ENCODE measurements around the gene ARHGAP9.

- TF ChIP-seq ATF2 (CRISPR knock-in tag; IDR thresholded peaks at IDR 0.05; ENCODE audit: borderline replicate concordance, low read depth) (no peak), HMGXB4 (CRISPR knock-in tag; IDR thresholded peaks at IDR 0.05) (no peak), TCF7 (CRISPR knock-in tag; IDR thresholded peaks at IDR 0.05; ENCODE audit: low read depth) (no peak), KAT7 (CRISPR knock-in tag; IDR thresholded peaks at IDR 0.05; ENCODE audit: borderline replicate concordance) (no peak), CTCF (IDR thresholded peaks at IDR 0.05) (peak; percentile 16; the same call in 1 of the 2 replicates), E2F4 (CRISPR knock-in tag; IDR thresholded peaks at IDR 0.05; ENCODE audit: borderline replicate concordance, low read depth) (no peak), STAT6 (CRISPR knock-in tag; conservative IDR thresholded peaks at IDR 0.05; ENCODE audit: low read depth) (no peak)
Measured at GRCh38 chr12:57498132-57498502, 18.5 kb upstream of the ARHGAP9 start.
